HG03064 (cell line): Measurements from ENCODE around the gene KANK2.
A peak's percentile ranks its signal among the peaks of the same experiment; 100 is the strongest.
"Not testable (repeated sequence)": the region's sequence is repeated elsewhere in the genome, so short reads cannot be mapped to it uniquely, and the experiment has no call there.

Experiments used
- ATAC-seq: cut with Tn5 transposase; IDR thresholded peaks from one replicate; pipeline ENCODE4 v1.9.1; 2021; ENCODE audit warnings: low read depth; ENCODE audit not compliant: unreplicated experiment

KANK2 gene

GRCh38 chr19:11175920-11176319, 21.4 kb downstream of the KANK2 start:
- no peak for ATAC-seq

- no peak for ATAC-seq
Measured at GRCh38 chr19:11174336-11174735, 23.0 kb downstream of the KANK2 start.

DNA sequence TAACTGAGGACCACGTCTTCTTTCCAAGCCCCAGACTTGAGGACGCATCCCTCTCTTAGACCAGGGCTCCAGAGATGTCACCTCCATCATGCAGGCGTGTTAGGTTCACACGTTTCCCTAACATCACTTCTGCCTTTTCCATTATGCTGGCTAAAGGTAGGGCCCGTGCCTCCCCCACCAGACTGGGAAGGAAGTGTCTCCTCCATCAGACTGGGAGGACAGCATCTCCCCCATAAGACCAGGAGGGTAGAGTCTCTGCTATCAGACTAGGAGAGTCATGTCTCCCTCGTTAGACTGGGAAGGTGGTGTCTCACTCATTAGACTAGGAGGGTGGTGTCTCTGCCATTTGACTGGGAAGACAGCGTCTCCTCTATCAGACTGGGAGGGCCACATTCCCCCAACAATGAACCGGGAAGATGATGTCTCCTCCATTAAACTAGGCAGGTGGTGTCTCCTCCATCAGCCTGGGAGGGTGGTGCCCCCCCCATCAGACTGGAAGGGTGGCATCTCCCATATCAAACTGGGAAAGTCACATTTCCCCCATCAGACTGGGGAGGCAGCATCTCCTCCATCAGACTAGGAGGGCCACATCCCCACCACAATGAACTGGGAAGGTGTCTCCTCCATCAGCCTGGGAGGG, 23.7 kb downstream of the KANK2 start:
- ATAC-seq, result no peak

DNA sequence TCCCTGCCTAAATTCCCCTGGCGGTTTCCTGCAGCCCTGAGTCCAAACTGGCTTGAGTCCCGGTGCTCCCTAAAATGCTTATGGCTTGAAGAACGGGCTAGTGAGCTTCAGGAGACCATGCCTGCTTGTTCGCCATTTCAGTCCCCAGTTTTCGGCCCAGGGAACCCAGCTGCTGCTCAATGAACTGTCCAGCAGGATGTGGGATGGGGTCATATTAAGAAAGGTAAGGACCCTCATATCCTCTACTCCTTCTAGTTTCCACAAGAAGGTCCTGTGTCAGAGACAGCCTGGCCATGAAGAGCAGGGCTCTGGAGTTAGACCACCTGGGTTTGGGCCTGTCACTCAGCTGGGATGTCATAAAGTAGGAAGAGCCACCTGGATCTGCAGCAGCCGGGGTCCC, 24.8 kb downstream of the KANK2 start:
- no peak for ATAC-seq

GRCh38 chr19:11171144-11171543, 26.2 kb downstream of the KANK2 start:
- ATAC-seq, result no peak

- no peak for ATAC-seq
Measured at GRCh38 chr19:11169896-11170678, 27.3 kb downstream of the KANK2 start.

DNA sequence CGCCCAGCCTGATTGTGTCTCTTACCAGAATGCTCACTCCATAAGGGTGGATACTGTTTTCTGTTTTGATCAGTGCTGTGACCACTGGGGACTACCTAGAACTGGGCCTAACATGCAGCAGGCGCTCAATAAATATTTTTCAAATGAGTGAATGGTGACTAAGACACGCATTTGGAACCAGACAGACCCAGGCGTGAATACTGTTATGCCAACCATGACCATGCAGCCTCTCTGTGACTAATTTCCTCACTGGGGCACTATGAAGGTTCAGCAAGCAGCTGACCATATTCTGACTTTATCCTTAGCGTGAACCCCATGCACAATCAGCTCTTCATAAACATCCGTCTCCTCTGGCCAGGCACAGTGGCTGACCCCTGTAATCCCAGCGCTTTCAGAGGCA, 28.8 kb downstream of the KANK2 start:
- no peak for ATAC-seq

DNA sequence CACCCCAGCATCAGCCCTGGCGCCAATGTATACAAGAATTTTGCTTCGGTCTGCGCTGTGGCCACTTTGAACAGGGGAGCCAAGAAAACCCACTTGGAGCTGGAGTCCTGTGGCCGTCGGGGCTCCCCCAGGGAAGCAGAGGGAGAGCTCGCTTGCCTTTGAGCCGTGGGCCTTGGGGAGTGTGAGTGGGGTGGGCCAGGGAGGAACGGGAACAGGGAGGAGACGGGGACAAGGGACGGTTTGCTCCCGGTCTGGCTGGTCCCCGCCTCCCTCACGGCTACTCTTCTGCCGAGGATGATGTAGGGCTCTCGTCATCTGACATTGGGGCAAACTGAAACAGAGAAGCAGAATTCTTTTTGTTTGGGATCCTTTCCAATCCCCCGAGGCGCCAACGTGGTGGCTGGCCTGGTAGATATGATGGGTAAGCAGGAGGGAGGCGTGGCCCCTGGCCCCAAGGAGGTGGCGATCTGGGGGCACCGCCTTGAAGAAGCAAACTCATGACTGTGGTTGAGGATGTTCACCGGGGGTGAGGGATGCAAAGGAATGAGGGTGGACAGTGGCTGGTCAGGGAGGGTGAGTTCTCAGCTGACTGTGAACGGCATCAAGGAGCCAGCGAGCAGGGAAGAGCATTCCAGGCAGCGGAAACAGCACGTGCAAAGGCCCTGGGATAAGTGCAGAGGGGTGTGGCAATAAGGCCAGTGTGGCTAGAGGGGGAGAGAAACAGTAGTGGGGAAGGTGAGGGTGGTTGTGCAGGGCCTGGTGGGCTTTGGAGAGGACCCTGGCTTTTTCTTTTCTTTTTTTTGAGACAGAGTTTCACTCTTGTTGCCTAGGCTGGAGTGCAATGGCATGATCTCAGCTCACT, 30.8 kb downstream of the KANK2 start:
- no peak for ATAC-seq

DNA sequence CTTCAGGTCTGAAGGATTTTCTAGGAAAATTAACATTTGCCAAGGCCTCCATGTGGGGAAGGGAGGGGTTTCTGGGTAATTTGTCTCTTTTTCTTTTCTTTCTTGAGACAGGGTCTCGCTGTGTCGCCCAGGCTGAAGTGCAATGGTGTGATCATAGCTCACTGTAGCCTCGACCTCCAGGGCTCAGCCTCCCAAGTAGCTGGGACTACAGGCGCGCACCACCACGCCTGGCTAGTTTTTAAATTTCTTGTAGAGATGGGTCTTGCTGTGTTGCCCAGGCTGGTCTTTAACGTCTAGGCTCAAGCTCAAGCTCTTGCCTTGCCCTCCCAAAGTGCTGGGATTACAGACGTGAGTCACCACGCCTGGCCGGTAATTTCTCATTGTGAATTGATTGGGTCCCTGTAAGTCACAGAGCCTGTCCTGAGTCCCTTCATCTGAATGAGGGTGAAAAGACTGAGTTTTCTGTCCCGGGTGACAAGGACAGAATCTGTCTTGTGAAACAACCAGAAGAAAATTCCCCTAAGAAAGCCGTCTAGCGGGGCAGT, 31.8 kb downstream of the KANK2 start:
- ATAC-seq, result no peak

- no peak for ATAC-seq
Measured at GRCh38 chr19:11164879-11165406, 32.4 kb downstream of the KANK2 start.

GRCh38 chr19:11164296-11164695, 33.0 kb downstream of the KANK2 start:
- ATAC-seq, result no peak

- ATAC-seq, result not testable (repeated sequence)
Measured at GRCh38 chr19:11160440-11160768, 36.9 kb downstream of the KANK2 start.

DNA sequence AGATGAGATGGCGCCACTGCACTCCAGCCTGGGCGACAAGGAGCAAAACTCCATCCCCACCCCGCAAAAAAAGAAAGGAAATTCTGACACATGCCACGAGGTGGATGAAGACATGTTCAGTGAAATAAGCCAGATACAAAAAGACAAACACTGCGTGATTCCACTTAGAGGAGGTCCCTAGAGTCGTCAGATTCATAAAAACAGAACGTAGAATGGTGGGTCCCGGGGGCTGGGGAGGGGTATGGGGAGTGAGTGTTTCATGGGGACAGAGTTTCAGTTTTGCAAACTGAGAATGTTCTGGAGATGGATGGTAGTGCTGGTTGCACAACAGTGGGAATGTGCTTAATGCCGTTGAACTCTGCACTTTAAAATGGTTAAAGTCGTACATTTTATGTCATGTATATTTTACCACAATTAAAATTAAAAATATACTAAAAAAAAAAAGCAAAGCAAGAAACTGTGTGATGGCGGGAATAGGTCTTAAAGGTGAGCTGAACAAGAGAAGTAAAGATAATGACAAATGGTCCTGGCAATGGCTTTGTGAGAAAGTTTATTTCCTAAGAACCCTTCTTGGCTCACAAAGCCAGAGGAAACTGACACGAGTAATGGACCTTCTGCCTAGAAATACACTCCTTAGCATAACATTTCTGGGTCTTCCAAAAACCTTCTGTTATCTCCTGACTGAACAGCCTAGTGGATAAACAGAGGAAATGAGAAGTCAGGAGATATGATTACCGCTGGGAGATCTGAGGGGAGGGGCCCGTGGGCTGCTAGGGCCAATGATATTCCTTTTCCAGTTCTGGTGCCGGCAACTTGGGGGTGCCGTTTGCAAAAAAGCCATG, 37.5 kb downstream of the KANK2 start:
- ATAC-seq, result no peak

GRCh38 chr19:11155373-11156120, 41.8 kb downstream of the KANK2 start, which contains the start of gene SPC24:
Gene SPC24, minus strand, starts transcription at chr19:11155782. Its CDS starts 6 bp downstream, at chr19:11155776.
- peak; percentile 97 for ATAC-seq

- ATAC-seq, result no peak
Measured at GRCh38 chr19:11154683-11155047, 42.7 kb downstream of the KANK2 start.

- no peak for ATAC-seq
Measured at GRCh38 chr19:11152318-11153062, 44.9 kb downstream of the KANK2 start.

DNA sequence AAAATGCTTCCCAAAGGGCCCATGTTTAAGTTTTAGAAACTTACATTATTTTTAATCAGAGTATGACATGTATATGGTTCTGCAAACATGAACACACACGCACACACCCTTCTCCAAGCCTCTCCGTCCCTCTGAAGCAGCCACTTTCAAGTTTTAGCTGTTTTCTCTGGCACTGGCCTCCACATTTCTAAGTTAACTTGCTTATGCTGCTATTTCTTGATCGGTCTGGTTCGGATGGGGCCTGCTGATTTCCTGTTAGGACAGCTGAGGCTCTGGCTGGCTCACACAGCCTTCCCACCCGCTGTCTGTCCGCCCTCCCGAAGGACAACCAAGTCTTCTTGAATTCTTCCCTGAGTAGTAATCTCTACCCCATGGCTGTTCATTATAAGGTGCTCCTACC, 46.2 kb downstream of the KANK2 start:
- no peak for ATAC-seq

DNA sequence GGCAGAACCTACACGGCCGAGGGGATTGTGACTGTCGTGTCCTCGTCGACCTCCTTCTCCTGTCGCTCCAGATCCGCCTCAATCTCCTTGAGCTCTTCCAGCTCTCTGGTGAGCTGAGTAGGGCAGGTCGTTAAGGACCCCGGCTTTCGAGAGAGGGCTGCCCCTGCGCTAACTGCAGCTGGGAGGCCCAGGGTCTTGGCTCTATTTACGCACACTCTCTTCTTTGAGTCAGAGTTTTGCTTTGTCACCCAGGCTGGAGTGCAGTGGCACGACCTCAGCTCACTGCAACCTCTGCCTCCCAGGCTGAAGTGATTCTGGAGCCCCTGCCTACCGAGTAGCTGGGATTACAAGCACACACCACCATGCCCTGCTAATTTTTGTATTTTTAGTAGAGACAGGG, 49.3 kb downstream of the KANK2 start:
- ATAC-seq, result no peak

DNA sequence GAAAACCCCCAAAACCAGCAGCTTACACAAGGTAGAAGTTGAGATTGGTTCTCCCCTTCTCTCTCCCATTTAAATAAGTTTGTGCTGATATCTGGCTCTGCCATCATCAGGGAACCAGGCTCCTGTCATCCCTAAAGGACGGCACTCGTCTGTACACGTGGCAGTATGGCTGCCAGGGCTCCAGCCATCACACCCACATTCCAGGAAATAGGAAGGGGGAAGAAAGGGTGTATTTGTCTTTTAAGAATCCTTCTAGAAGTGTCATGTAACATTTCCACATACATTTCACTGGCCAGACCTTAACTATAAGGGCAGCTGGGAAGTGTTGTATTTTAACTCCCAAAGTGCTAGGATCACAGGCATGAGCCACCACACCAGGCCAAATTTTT, 51.8 kb downstream of the KANK2 start:
- ATAC-seq, result no peak
